MCF 10A (cell line): Measurements from ENCODE around the gene POLR3H. TPM values are rescaled to one million over a fixed set of nuclear protein-coding genes. Genes with fewer than 3 reads are reported as not detected.

Experiments
- BruUV-seq: library from RNA; stranded (reverse); fragments of 400-500 nt; replicated peaks from 2 replicates; lab custom pipeline; 2021; lab: Mats Ljungman, UMichigan
- CTCF ChIA-PET: fragments of 300-600 bp; sonication (Branson Sonifier 250); formaldehyde crosslinking; extraction: SDS; loops from one replicate; lab custom pipeline; 2021; ENCODE audit warnings: antibody characterized with exemption, inconsistent platforms; lab: Yijun Ruan, JAX
- POLR2A ChIA-PET: fragments of 300-600, 350-650 bp; sonication (Branson Sonifier 250); formaldehyde crosslinking; extraction: SDS; loops from one replicate; lab custom pipeline; 2020; ENCODE audit warnings: antibody characterized with exemption, inconsistent platforms; lab: Yijun Ruan, JAX
- DNase-seq: peaks from one replicate; pipeline ENCODE4 v3.0.0-alpha.2; 2018; ENCODE audit not compliant: unreplicated experiment
- H3K27ac Mint-ChIP-seq: one replicate; pipeline ENCODE4 v1.8.0; 2022; ENCODE audit warnings: mild to moderate bottlenecking, low read depth, mixed read lengths; ENCODE audit not compliant: unreplicated experiment
- H3K27me3 Mint-ChIP-seq: one replicate; pipeline ENCODE4 v1.8.0; 2022; ENCODE audit warnings: mixed read lengths; ENCODE audit not compliant: insufficient read depth, unreplicated experiment
- H3K36me3 Mint-ChIP-seq: one replicate; pipeline ENCODE4 v1.8.0; 2022; ENCODE audit warnings: mild to moderate bottlenecking, moderate library complexity, mixed read lengths; ENCODE audit not compliant: insufficient read depth, unreplicated experiment
- H3K4me1 Mint-ChIP-seq: one replicate; pipeline ENCODE4 v1.8.0; 2022; ENCODE audit warnings: mixed read lengths; ENCODE audit not compliant: insufficient read depth, unreplicated experiment
- H3K4me3 Mint-ChIP-seq: one replicate; pipeline ENCODE4 v1.8.0; 2022; ENCODE audit warnings: mild to moderate bottlenecking, moderate library complexity, mixed read lengths; ENCODE audit not compliant: unreplicated experiment
- H3K9me3 Mint-ChIP-seq: one replicate; pipeline ENCODE4 v1.8.0; 2022; ENCODE audit warnings: mixed read lengths; ENCODE audit not compliant: unreplicated experiment
- CTCF ChIP-seq: fragments of 200-600 bp; IDR thresholded peaks from one replicate; pipeline ENCODE4 v1.8.0; 2022; ENCODE audit warnings: antibody characterized with exemption, mild to moderate bottlenecking; ENCODE audit not compliant: unreplicated experiment
- intact Hi-C: fragments of 100-400 bp; cut with micrococcal nuclease; formaldehyde crosslinking; loops from 2 replicates; pipeline ENCODE4 v1.14.1; 2022
- total RNA-seq: library from RNA; stranded (reverse); gene quantifications from 2 replicates; pipeline ENCODE4 v1.2.3, GENCODE V29; 2022

POLR3H gene
- total RNA-seq, 1 experiment from 2014 or later: 35.5 TPM

- no peaks in the 10 kb centered on the region for H3K4me1 Mint-ChIP-seq
- no peak overlapping the region for H3K27ac Mint-ChIP-seq
- H3K36me3 Mint-ChIP-seq: peaks cover 71% of the 10 kb centered on the region
- intact Hi-C loops: no loop called here
- H3K4me3 Mint-ChIP-seq: no peak overlapping the region
- no peak for TF ChIP-seq CTCF
- CTCF ChIA-PET: interaction anchor here (0.6 to 0.8 kb wide), 3 partner anchors 9 to 37 kb away, joined by 3 to 6 read pairs (median 3); partner anchors contain the start of gene POLR3H
- H3K27me3 Mint-ChIP-seq: no peaks in the 10 kb centered on the region
- POLR2A ChIA-PET: no interaction called here
- no peaks in the 10 kb centered on the region for H3K9me3 Mint-ChIP-seq
- DNase-seq: no peak
- BruUV-seq: no TSS peak
These were observed 9.0 kb downstream of the POLR3H start for GRCh38 chr22:41535244-41535643.

GRCh38 chr22:41534219-41534618 lies 10.1 kb downstream of the POLR3H start:
- BruUV-seq: no TSS peak
- no peak for TF ChIP-seq CTCF
- intact Hi-C loops: no loop called here
- no peak overlapping the region for H3K27ac Mint-ChIP-seq
- H3K4me1 Mint-ChIP-seq: no peaks in the 10 kb centered on the region
- CTCF ChIA-PET: no interaction called here
- H3K4me3 Mint-ChIP-seq: no peak overlapping the region
- H3K36me3 Mint-ChIP-seq: peaks cover 76% of the 10 kb centered on the region
- no peak for DNase-seq
- H3K27me3 Mint-ChIP-seq: no peaks in the 10 kb centered on the region
- no peaks in the 10 kb centered on the region for H3K9me3 Mint-ChIP-seq
- POLR2A ChIA-PET: no interaction called here

GRCh38 chr22:41532908-41533825 lies 11.1 kb downstream of the POLR3H start:
- Mint-ChIP-seq H3K9me3 (no peaks in the 10 kb centered on the region), H3K36me3 (peaks cover 79% of the 10 kb centered on the region), H3K27me3 (no peaks in the 10 kb centered on the region), H3K4me3 (no peak overlapping the region), H3K27ac (no peak overlapping the region), H3K4me1 (no peaks in the 10 kb centered on the region)
- intact Hi-C loops: no loop called here
- ChIA-PET POLR2A (interaction anchor here (0.6 to 1.6 kb wide), 5 partner anchors 65 to 229 kb away, joined by 3 to 5 read pairs (median 3); partner anchors contain the start of genes ACO2 and PHF5A), CTCF (interaction anchor here (0.6 to 2.2 kb wide), 12 partner anchors 9 to 217 kb away, joined by 3 to 11 read pairs (median 4); partner anchors contain the start of gene POLR3H)
- DNase-seq: peak; percentile 64
- no TSS peak for BruUV-seq
- peak; percentile 73 for TF ChIP-seq CTCF
